Measurements from ENCODE around the gene MTUS2. TPM values are rescaled to one million over a fixed set of nuclear protein-coding genes. Genes with fewer than 3 reads are reported as not detected.

MTUS2 gene
- total and polyA plus RNA-seq, 2 of the 8 experiments (the other 6 are each of a cell fraction or from before 2014, with no cell fraction given), result 0.18 to 0.80 TPM

DNA sequence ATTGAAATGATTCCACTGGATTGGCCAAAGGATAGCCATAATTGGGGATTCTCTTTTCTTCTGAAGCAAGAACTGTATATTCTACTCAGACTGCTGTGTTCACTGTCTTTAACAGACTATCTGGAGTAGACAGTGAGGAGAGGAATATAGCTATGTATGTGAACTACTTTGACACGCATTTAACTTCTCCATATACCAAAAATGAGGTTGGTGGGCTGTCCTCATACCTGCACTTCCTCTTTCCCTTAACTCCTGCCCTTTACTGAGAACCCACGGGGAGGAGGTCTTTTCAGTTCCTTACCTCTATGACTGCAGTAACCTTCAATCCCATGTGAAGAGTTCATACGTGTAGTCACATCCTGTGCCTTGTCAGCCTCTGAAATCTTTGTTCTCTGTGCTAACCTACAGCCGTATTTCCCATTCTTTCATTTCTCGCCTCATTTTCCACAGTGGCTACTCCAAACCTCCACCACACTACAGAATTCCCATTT lies 305.8 kb downstream of the MTUS2 start:
- Histone ChIP-seq H2BK20ac (ENCODE audit: low read length) (no peak overlapping the region), H3K18ac (ENCODE audit: extremely low read depth, low read length) (no peak overlapping the region), H3K36me3 (ENCODE audit: control insufficient read depth in 2 of 4, insufficient read depth in 4 of 4, low read length in 3 of 4) (no peaks in the 10 kb centered on the region), H3K4ac (replicated peaks; ENCODE audit: insufficient read length, low read depth, low read length) (no peak overlapping the region), H4K91ac (replicated peaks; ENCODE audit: insufficient read length, low read length) (no peak overlapping the region), H3K4me2 (ENCODE audit: insufficient read depth in 1 of 2, low read depth in 2 of 2, low read length in 2 of 2) (no peak overlapping the region), H4K20me1 (replicated peaks in 1 of 2; ENCODE audit: control insufficient read depth in 1 of 2, insufficient read depth in 2 of 2, low read length in 2 of 2) (no peaks in the 10 kb centered on the region), H2AFZ (ENCODE audit: low read length) (no peak overlapping the region), H2BK5ac (ENCODE audit: low read depth, low read length) (no peak overlapping the region), H3K79me2 (ENCODE audit: control insufficient read depth in 1 of 2, insufficient read depth in 2 of 2, low read length in 2 of 2) (no peaks in the 10 kb centered on the region), H3K56ac (replicated peaks; ENCODE audit: insufficient read length, low read depth, low read length) (no peak overlapping the region), H4K8ac (ENCODE audit: extremely low read depth, insufficient read depth, low read length) (no peak overlapping the region), H3K79me1 (ENCODE audit: low read depth, low read length) (no peaks in the 10 kb centered on the region), H2BK12ac (ENCODE audit: low read depth, low read length) (no peak overlapping the region; the same call in 1 of the 2 replicates), H3K4me1 (replicated peaks in 1 of 4; ENCODE audit: control insufficient read depth in 3 of 4, insufficient read depth in 4 of 4, low read length in 3 of 4) (no peaks in the 10 kb centered on the region), H3K27ac (ENCODE audit: low read depth, low read length) (no peak overlapping the region), H4K5ac (ENCODE audit: insufficient read length, low read depth, low read length) (no peak overlapping the region), H3K23ac (ENCODE audit: insufficient read length) (no peak overlapping the region), H3K14ac (ENCODE audit: insufficient read length) (no peak overlapping the region), H3K27me3 (replicated peaks in 1 of 4; ENCODE audit: control insufficient read depth in 3 of 4, extremely low read depth in 1 of 4, insufficient read depth in 3 of 4, low read length in 3 of 4) (peaks cover 0 to 3% (median 0%) of the 10 kb centered on the region in 4 experiments; a peak in 1 of 7 replicates), H3K9me3 (ENCODE audit: insufficient read depth in 2 of 2, low read depth in 1 of 2, low read length in 1 of 2) (no peaks in the 10 kb centered on the region), H3K9ac (replicated peaks in 1 of 4; ENCODE audit: extremely low read depth in 1 of 4, low read depth in 3 of 4, low read length in 3 of 4) (no peak overlapping the region), H2BK15ac (ENCODE audit: low read length) (no peak overlapping the region), H2BK120ac (replicated peaks; ENCODE audit: low read depth, low read length) (no peak overlapping the region), H3K4me3 (ENCODE audit: extremely low read depth in 1 of 4, insufficient read depth in 2 of 4, low read depth in 3 of 4, low read length in 4 of 4) (no peak overlapping the region), H2AK5ac (ENCODE audit: low read depth, low read length) (no peak overlapping the region), H3K23me2 (ENCODE audit: low read depth, low read length) (no peaks in the 10 kb centered on the region; the same call in 1 of the 2 replicates)
- FAIRE-seq, result no peak
- WGBS, 2 experiments (ENCODE audit: extremely low coverage in 1 of 2, insufficient coverage in 1 of 2, insufficient read length in 1 of 2, insufficient replicate concordance in 2 of 2, low coverage in 1 of 2, low lambda C conversion rate in 2 of 2, missing lambda C conversion rate in 1 of 2), result 88% methylated on average over 5 of the region's 5 CpGs; no CpG with 5 or more reads in 1 of the 2 experiments
- DNase-seq (ENCODE audit: low read depth in 1 of 2, low spot score in 2 of 2), result no peak
- TF ChIP-seq BCL11A (IDR thresholded peaks at IDR 0.05; ENCODE audit: low read depth in 2 of 2, low read length in 2 of 2), result no peak
- TF ChIP-seq SIX5 (IDR thresholded peaks at IDR 0.05; ENCODE audit: low read depth, low read length), result no peak
- TF ChIP-seq HDAC6 (IDR thresholded peaks at IDR 0.05; ENCODE audit: low read depth, low read length), result no peak
- no peak for TF ChIP-seq RBBP5 (IDR thresholded peaks at IDR 0.05; ENCODE audit: borderline replicate concordance, low read depth, low read length)
- no peak for TF ChIP-seq PHF8 (conservative IDR thresholded peaks at IDR 0.05; ENCODE audit: low read depth, low read length)
- TF ChIP-seq, protein P1, sequence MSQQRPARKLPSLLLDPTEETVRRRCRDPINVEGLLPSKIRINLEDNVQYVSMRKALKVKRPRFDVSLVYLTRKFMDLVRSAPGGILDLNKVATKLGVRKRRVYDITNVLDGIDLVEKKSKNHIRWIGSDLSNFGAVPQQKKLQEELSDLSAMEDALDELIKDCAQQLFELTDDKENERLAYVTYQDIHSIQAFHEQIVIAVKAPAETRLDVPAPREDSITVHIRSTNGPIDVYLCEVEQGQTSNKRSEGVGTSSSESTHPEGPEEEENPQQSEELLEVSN (IDR thresholded peaks at IDR 0.05), result no peak
- no peak for TF ChIP-seq POU5F1 (IDR thresholded peaks at IDR 0.05; ENCODE audit: low read depth, low read length)
- TF ChIP-seq TAF7 (optimal IDR thresholded peaks at IDR 0.05; ENCODE audit: borderline replicate concordance, low read depth, low read length), result no peak
- no peak for TF ChIP-seq SAP30 (IDR thresholded peaks at IDR 0.05; ENCODE audit: insufficient read depth, insufficient replicate concordance, low read length)
- TF ChIP-seq CBX5 (IDR thresholded peaks at IDR 0.05; ENCODE audit: low read depth, low read length), result no peak
- ChIA-PET POLR2A (ENCODE audit: partially characterized antibody) (interaction anchor here (0.9 kb wide), 1 partner anchor 18 kb away, joined by 3 read pairs; no protein-coding TSS in a partner anchor), CTCF (ENCODE audit: partially characterized antibody) (no interaction called here)
